ENCODE results near the gene ABCA12.

The ABCA12 gene

DNA sequence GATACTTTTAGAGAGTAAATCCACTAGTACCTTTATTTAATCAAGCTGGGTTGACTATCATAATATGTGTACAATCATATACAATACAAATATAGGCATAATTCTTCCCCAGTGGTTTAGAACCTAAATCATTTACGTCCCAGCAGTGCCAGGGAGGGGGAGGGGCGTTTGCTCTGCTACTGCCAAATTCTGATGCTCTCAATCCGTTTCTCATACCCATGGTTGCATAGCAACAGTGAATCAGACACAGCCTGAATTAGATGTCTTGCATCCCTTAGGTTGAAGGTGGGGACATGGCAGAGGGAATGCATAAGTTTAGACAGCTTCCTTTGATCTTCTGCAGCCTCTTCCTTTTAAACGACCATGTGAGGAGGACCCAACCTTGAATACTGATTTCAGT, 135.4 kb downstream of the ABCA12 start:
- Histone ChIP-seq H3K36me3 (ENCODE audit: control insufficient read depth, insufficient read depth, low read length) (no peaks in the 10 kb centered on the region), H3K4me3 (ENCODE audit: low read depth, low read length) (no peak overlapping the region), H3K9me3 (ENCODE audit: control insufficient read depth, low read length) (no peaks in the 10 kb centered on the region), H3K4me2 (ENCODE audit: low read length) (no peak overlapping the region), H3K27ac (no peak overlapping the region), H2AFZ (peak overlapping the region; percentile 1), H3K79me2 (no peaks in the 10 kb centered on the region), H3K4me1 (peaks cover 4% of the 10 kb centered on the region), H3K27me3 (ENCODE audit: control insufficient read depth, insufficient read depth, low read length) (no peaks in the 10 kb centered on the region), H3K9ac (no peak overlapping the region)
- TF ChIP-seq, protein P1, sequence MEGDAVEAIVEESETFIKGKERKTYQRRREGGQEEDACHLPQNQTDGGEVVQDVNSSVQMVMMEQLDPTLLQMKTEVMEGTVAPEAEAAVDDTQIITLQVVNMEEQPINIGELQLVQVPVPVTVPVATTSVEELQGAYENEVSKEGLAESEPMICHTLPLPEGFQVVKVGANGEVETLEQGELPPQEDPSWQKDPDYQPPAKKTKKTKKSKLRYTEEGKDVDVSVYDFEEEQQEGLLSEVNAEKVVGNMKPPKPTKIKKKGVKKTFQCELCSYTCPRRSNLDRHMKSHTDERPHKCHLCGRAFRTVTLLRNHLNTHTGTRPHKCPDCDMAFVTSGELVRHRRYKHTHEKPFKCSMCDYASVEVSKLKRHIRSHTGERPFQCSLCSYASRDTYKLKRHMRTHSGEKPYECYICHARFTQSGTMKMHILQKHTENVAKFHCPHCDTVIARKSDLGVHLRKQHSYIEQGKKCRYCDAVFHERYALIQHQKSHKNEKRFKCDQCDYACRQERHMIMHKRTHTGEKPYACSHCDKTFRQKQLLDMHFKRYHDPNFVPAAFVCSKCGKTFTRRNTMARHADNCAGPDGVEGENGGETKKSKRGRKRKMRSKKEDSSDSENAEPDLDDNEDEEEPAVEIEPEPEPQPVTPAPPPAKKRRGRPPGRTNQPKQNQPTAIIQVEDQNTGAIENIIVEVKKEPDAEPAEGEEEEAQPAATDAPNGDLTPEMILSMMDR (IDR thresholded peaks at IDR 0.05), result no peak

DNA sequence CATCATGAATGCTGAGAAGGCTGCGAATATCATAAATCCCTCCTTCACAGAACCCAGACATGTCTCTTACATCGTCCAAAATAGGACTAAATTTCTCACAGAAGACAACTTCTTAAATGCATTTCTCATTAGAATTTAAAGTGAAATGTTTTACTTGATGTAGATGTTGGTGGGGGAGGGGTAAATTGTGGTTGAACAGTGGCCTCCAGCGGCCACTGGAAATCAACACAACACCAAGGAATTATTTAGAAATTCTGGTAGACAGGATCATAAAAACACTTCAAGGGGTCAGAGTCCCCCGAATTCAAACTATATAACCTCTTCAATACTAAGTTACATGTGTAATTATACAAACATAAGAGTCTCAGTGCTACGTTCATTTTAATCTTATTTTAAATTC, 135.9 kb downstream of the ABCA12 start:
- no peak overlapping the region for H3K4me3 ChIP-seq (ENCODE audit: low read depth, low read length)
- H3K9ac ChIP-seq, result no peak overlapping the region
- H3K27ac ChIP-seq, result no peak overlapping the region
- peak overlapping the region; percentile 1 for H2AFZ ChIP-seq
- TF ChIP-seq, protein P1 (IDR thresholded peaks at IDR 0.05), result peak; percentile 72
- no peaks in the 10 kb centered on the region for H3K9me3 ChIP-seq (ENCODE audit: control insufficient read depth, low read length)
- no peak overlapping the region for H3K4me2 ChIP-seq (ENCODE audit: low read length)
- H3K79me2 ChIP-seq, result no peaks in the 10 kb centered on the region
- peaks cover 4% of the 10 kb centered on the region for H3K4me1 ChIP-seq
- no peaks in the 10 kb centered on the region for H3K36me3 ChIP-seq (ENCODE audit: control insufficient read depth, insufficient read depth, low read length)
- no peaks in the 10 kb centered on the region for H3K27me3 ChIP-seq (ENCODE audit: control insufficient read depth, insufficient read depth, low read length)

DNA sequence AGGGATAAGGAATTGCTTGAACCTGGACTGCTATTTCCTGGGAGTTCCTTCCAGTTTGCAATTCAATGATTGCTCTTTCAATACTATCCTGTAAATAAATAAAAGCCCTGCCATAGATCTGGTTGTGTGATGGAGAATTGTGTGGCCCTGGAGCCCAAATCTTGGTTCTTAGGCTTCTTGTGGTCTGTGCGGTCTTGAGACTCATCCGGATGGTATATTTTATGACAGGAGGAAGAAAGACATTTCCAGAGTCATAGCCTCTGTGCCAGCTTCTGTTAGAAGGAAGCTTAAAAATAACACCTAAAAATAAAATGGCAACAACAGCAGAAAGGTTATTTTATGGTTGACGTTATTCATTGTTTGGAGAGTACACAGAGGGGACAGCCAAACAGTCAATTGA, 137.7 kb downstream of the ABCA12 start:
- Histone ChIP-seq H3K9me3 (ENCODE audit: control insufficient read depth, low read length) (no peaks in the 10 kb centered on the region), H3K27ac (no peak overlapping the region), H3K9ac (no peak overlapping the region), H3K79me2 (no peaks in the 10 kb centered on the region), H3K4me2 (ENCODE audit: low read length) (no peak overlapping the region), H3K27me3 (ENCODE audit: control insufficient read depth, insufficient read depth, low read length) (no peaks in the 10 kb centered on the region), H3K4me3 (ENCODE audit: low read depth, low read length) (no peak overlapping the region), H3K4me1 (peaks cover 4% of the 10 kb centered on the region), H2AFZ (peak overlapping the region; percentile 48), H3K36me3 (ENCODE audit: control insufficient read depth, insufficient read depth, low read length) (no peaks in the 10 kb centered on the region)
- TF ChIP-seq, protein P1 (IDR thresholded peaks at IDR 0.05), result no peak

DNA sequence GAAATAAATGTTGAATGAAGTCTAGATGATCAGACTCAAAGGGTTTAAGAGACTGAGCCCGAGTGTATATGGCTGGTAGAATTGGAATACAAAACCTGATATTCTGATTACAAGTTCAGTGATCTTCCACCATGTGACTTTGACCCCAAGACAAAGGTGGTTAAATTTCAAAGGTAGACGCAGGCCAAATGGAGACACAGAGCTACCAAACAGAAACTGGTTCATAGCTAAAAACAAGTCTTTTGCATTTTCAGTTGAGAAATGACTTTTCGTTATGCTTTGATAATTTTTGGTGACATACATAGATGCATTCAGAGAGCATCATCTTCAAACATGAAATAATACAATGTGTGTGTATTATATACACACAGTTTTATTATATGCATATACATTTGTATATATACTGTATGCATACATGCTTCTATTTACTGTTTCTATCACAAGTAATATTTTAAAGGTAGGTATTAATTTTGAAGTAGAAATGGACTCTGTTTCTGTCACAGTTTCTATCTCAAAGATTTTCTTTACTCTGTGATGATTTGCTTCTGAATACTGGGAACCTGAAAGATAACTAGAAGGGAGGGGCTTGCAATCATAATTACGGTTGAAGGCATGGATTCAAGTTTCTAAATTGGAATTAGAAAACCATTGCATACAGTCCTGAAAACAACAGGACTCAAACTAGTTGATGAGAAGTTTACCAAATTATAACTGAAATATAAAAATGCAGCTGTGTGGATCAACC, 142.3 kb downstream of the ABCA12 start:
- Histone ChIP-seq H3K27me3 (ENCODE audit: control insufficient read depth, insufficient read depth, low read length) (no peaks in the 10 kb centered on the region), H3K4me1 (peaks cover 4% of the 10 kb centered on the region), H3K4me2 (ENCODE audit: low read length) (no peak overlapping the region), H3K27ac (no peak overlapping the region), H3K36me3 (ENCODE audit: control insufficient read depth, insufficient read depth, low read length) (no peaks in the 10 kb centered on the region), H2AFZ (peak overlapping the region; percentile 44), H3K9ac (no peak overlapping the region), H3K9me3 (ENCODE audit: control insufficient read depth, low read length) (no peaks in the 10 kb centered on the region), H3K4me3 (ENCODE audit: low read depth, low read length) (no peak overlapping the region), H3K79me2 (no peaks in the 10 kb centered on the region)
- TF ChIP-seq, protein P1 (IDR thresholded peaks at IDR 0.05), result no peak

DNA sequence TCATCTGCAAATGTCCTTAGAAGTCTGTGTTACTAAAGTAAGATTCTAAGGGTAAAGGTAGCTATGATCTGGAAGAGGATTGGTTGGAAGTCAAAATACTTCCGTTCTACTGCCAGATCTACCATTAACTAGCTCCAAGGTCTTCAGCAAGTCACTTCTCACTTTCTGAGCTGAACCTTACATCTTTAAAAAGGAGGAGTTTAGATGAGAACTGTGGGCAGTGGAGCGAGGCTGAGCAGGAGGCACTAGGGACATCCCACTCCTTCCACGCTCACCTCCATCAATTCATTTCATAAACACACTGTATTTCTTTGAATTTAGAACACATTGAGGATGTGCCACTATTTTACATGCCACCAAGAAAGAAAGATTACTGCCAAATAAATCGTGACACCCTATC, 143.0 kb downstream of the ABCA12 start:
- TF ChIP-seq, protein P1 (IDR thresholded peaks at IDR 0.05), result no peak
- Histone ChIP-seq H3K4me3 (ENCODE audit: low read depth, low read length) (no peak overlapping the region), H3K27ac (no peak overlapping the region), H3K4me1 (peaks cover 4% of the 10 kb centered on the region), H3K4me2 (ENCODE audit: low read length) (no peak overlapping the region), H3K36me3 (ENCODE audit: control insufficient read depth, insufficient read depth, low read length) (no peaks in the 10 kb centered on the region), H3K9me3 (ENCODE audit: control insufficient read depth, low read length) (no peaks in the 10 kb centered on the region), H3K27me3 (ENCODE audit: control insufficient read depth, insufficient read depth, low read length) (no peaks in the 10 kb centered on the region), H3K79me2 (no peaks in the 10 kb centered on the region), H2AFZ (peak overlapping the region; percentile 44), H3K9ac (no peak overlapping the region)

All from parathyroid adenoma (tissue), 2 donors.